Measurements from ENCODE around the gene GFER.
A peak's percentile ranks its signal among the peaks of the same experiment; 100 is the strongest.
"Not testable (repeated sequence)": the region's sequence is repeated elsewhere in the genome, so short reads cannot be mapped to it uniquely, and the experiment has no call there.

GFER gene

GRCh38 chr16:1983544-1984346 is at the start of gene GFER:
TSS of gene GFER (plus strand) at chr16:1984193. CDS start at chr16:1984219, 26 bp downstream.
- TF ChIP-seq CTCF (IDR thresholded peaks at IDR 0.05; ENCODE audit: extremely low read depth, missing control alignments): peak; percentile 69
- peak; percentile 99 for DNase-seq (ENCODE audit: low spot score)

- no peak for TF ChIP-seq CTCF (IDR thresholded peaks at IDR 0.05; ENCODE audit: extremely low read depth, missing control alignments)
- DNase-seq (ENCODE audit: low spot score): no peak
Measured at GRCh38 chr16:1936945-1937479, 47.0 kb upstream of the GFER start.

GRCh38 chr16:1938316-1938715 is 45.7 kb upstream of the GFER start:
- no peak for DNase-seq (ENCODE audit: low spot score)
- TF ChIP-seq CTCF (IDR thresholded peaks at IDR 0.05; ENCODE audit: extremely low read depth, missing control alignments): no peak

DNA sequence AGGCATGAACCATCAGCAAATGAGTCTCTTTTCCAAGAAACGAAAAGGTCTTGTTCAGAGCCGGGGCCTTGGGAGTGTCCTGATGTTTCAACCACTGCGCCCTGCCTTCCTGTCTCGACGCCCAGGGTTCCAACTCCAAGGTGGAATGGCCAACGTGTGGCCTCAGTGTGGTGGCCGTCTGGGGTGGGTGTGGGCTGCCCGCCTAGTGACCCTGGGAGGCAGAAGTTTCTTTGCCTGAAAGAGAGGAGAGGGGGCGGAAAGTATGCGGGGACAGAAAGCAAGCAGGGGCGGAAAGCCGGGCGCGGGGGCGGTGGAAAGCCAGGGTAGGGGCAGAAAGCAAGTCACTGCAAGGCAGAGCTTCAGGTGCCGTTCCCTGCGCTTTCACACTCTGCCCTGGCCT is 45.1 kb upstream of the GFER start:
- no peak for DNase-seq (ENCODE audit: low spot score)
- TF ChIP-seq CTCF (IDR thresholded peaks at IDR 0.05; ENCODE audit: extremely low read depth, missing control alignments): no peak

DNA sequence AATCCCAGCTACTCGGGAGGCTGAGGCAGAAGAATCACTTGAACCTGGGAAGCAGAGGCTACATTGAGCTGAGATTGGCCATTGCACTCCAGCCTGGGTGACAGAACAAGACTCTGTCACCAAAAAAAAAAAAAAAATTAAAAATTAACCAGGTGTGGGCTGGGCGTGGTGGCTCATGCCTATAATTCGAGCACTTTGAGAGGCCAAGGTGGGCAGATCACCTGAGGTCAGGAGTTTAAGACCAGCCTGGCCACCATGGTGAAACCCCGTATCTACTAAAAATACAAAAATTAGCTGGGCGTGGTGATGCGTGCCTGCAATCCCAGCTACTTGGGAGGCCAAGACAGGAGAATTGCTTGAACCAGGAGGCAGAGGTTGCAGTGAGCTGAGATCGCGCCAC is 44.2 kb upstream of the GFER start:
- not testable (repeated sequence) for DNase-seq (ENCODE audit: low spot score)

GRCh38 chr16:1940273-1941161 is 43.5 kb upstream of the GFER start:
- TF ChIP-seq CTCF (IDR thresholded peaks at IDR 0.05; ENCODE audit: extremely low read depth, missing control alignments): no peak
- DNase-seq (ENCODE audit: low spot score): no peak

- DNase-seq (ENCODE audit: low spot score): no peak
- no peak for TF ChIP-seq CTCF (IDR thresholded peaks at IDR 0.05; ENCODE audit: extremely low read depth, missing control alignments)
Measured at GRCh38 chr16:1941162-1942046, 42.6 kb upstream of the GFER start.

Data from GM20000 (cell line).